ENCODE results near the gene FAM171A1. TPM values are rescaled to one million over a fixed set of nuclear protein-coding genes. Genes with fewer than 3 reads are reported as not detected.

FAM171A1 gene
- total and polyA plus RNA-seq, 2 donors (not counting 3 experiments of a cell fraction or from before 2014, with no cell fraction given) = 56.3 to 75.8 TPM

GRCh38 chr10:15296701-15297100, 74.4 kb downstream of the FAM171A1 start:
- POLR2A ChIA-PET = no interaction called here
- dilution Hi-C loops (cut with MboI; ENCODE audit: extremely low pct_ligation_motif_present, low sequenced_read_pairs) = no loop called here

More at GRCh38 chr10:15296701-15297100, 74.4 kb downstream of the FAM171A1 start:
- H3K4me2 ChIP-seq (ENCODE audit: insufficient read depth, low read length) = no peak overlapping the region
- no TSS peak for BruUV-seq (replicated peaks)
- H3K27me3 ChIP-seq (ENCODE audit: control insufficient read depth in 2 of 2, insufficient read depth in 2 of 2, low read length in 2 of 2) = no peaks in the 10 kb centered on the region
- H3K36me3 ChIP-seq (ENCODE audit: control insufficient read depth in 2 of 2, extremely low read depth in 1 of 2, insufficient read depth in 2 of 2, low read length in 2 of 2) = no peaks in the 10 kb centered on the region
- CTCF ChIA-PET = no interaction called here
- H4K20me1 ChIP-seq (replicated peaks; ENCODE audit: control insufficient read depth, extremely low read depth, insufficient read depth, low read length) = no peaks in the 10 kb centered on the region
- no peak overlapping the region for H2AFZ ChIP-seq (ENCODE audit: low read depth, low read length)
- no peak overlapping the region for H3K9ac ChIP-seq (replicated peaks; ENCODE audit: extremely low read depth, insufficient read depth, low read length)
- no peaks in the 10 kb centered on the region for H3K9me1 ChIP-seq (replicated peaks; ENCODE audit: control insufficient read depth, extremely low read depth, insufficient read depth, low read length)
- TF ChIP-seq, protein P1, sequence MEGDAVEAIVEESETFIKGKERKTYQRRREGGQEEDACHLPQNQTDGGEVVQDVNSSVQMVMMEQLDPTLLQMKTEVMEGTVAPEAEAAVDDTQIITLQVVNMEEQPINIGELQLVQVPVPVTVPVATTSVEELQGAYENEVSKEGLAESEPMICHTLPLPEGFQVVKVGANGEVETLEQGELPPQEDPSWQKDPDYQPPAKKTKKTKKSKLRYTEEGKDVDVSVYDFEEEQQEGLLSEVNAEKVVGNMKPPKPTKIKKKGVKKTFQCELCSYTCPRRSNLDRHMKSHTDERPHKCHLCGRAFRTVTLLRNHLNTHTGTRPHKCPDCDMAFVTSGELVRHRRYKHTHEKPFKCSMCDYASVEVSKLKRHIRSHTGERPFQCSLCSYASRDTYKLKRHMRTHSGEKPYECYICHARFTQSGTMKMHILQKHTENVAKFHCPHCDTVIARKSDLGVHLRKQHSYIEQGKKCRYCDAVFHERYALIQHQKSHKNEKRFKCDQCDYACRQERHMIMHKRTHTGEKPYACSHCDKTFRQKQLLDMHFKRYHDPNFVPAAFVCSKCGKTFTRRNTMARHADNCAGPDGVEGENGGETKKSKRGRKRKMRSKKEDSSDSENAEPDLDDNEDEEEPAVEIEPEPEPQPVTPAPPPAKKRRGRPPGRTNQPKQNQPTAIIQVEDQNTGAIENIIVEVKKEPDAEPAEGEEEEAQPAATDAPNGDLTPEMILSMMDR (IDR thresholded peaks at IDR 0.05; ENCODE audit: extremely low read depth in 1 of 2, insufficient read depth in 1 of 2, low read depth in 1 of 2, low read length in 2 of 2) = no peak
- no peak for TF ChIP-seq FOS (IDR thresholded peaks at IDR 0.05; ENCODE audit: borderline replicate concordance, insufficient read depth, low read length)
- no peak for TF ChIP-seq POLR2AphosphoS5 (IDR thresholded peaks at IDR 0.05; ENCODE audit: insufficient read depth, low read depth, low read length)
- TF ChIP-seq POLR2A (IDR thresholded peaks at IDR 0.05; ENCODE audit: low read depth, low read length) = no peak
- TF ChIP-seq, protein P2, sequence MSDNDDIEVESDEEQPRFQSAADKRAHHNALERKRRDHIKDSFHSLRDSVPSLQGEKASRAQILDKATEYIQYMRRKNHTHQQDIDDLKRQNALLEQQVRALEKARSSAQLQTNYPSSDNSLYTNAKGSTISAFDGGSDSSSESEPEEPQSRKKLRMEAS (IDR thresholded peaks at IDR 0.05; ENCODE audit: insufficient read depth, insufficient read length) = no peak
- no peak for TF ChIP-seq GATA2 (IDR thresholded peaks at IDR 0.05; ENCODE audit: insufficient read depth, insufficient read length, low read depth, low read length)
- no peak for TF ChIP-seq JUN (IDR thresholded peaks at IDR 0.05; ENCODE audit: borderline replicate concordance, insufficient read depth, insufficient read length, low read depth)
- no peak for TF ChIP-seq MYC (IDR thresholded peaks at IDR 0.05; ENCODE audit: low read depth, low read length)
- no peak for TF ChIP-seq EZH2 (IDR thresholded peaks at IDR 0.05; ENCODE audit: borderline replicate concordance, low read depth, low read length, severe bottlenecking)
- intact Hi-C loops (cut with micrococcal nuclease) = no loop called here
- peaks cover 10% of the 10 kb centered on the region for H3K4me1 ChIP-seq (ENCODE audit: control insufficient read depth, extremely low read depth, insufficient read depth, low read length)
- H3K79me2 ChIP-seq (ENCODE audit: control insufficient read depth, insufficient read depth, low read length) = peaks cover 47% of the 10 kb centered on the region
- H3K27ac ChIP-seq (ENCODE audit: insufficient read depth, low read depth, low read length) = no peak overlapping the region
- H3K4me3 ChIP-seq (replicated peaks in 1 of 3; ENCODE audit: insufficient read depth in 1 of 3, low read depth in 1 of 3, low read length in 3 of 3) = no peak overlapping the region
- DNase-seq (ENCODE audit: low read depth, low spot score) = no peak
- no peaks in the 10 kb centered on the region for H3K9me3 ChIP-seq (replicated peaks; ENCODE audit: control insufficient read depth, insufficient read depth, low read length)
- no peak for FAIRE-seq

Measured in endothelial cell of umbilical vein (primary cell).